ENCODE data around the gene CYP26B1. TPM values are rescaled to one million over a fixed set of nuclear protein-coding genes. Genes with fewer than 3 reads are reported as not detected.

The CYP26B1 gene
- total and polyA plus RNA-seq, 2 of the 8 experiments (the other 6 are each of a cell fraction or from before 2014, with no cell fraction given), result 0.06 to 0.69 TPM

GRCh38 chr2:72096181-72096580 lies 51.5 kb downstream of the CYP26B1 start:
- no peak overlapping the region for H3K14ac ChIP-seq (ENCODE audit: insufficient read length)
- no peak overlapping the region for H4K5ac ChIP-seq (ENCODE audit: insufficient read length, low read depth, low read length)
- H2BK20ac ChIP-seq (ENCODE audit: low read length), result no peak overlapping the region
- no peaks in the 10 kb centered on the region for H3K79me1 ChIP-seq (ENCODE audit: low read depth, low read length)
- no peak overlapping the region for H4K91ac ChIP-seq (replicated peaks; ENCODE audit: insufficient read length, low read length)
- 90% methylated on average over 4 of the region's 4 CpGs; no CpG with 5 or more reads in 1 of the 2 experiments for WGBS, 2 experiments (ENCODE audit: extremely low coverage in 1 of 2, insufficient coverage in 1 of 2, insufficient read length in 1 of 2, insufficient replicate concordance in 2 of 2, low coverage in 1 of 2, low lambda C conversion rate in 2 of 2, missing lambda C conversion rate in 1 of 2)
- H4K8ac ChIP-seq (ENCODE audit: extremely low read depth, insufficient read depth, low read length), result no peak overlapping the region
- POLR2A ChIA-PET (ENCODE audit: partially characterized antibody), result no interaction called here
- H2AFZ ChIP-seq (ENCODE audit: low read length), result no peak overlapping the region
- H3K79me2 ChIP-seq (ENCODE audit: control insufficient read depth in 1 of 2, insufficient read depth in 2 of 2, low read length in 2 of 2), result no peaks in the 10 kb centered on the region
- FAIRE-seq (no peak), DNase-seq (ENCODE audit: low read depth in 1 of 2, low spot score in 2 of 2) (no peak)
- no peak overlapping the region for H3K9ac ChIP-seq (replicated peaks in 1 of 4; ENCODE audit: extremely low read depth in 1 of 4, low read depth in 3 of 4, low read length in 3 of 4)
- H2BK120ac ChIP-seq (replicated peaks; ENCODE audit: low read depth, low read length), result no peak overlapping the region
- CTCF ChIA-PET (ENCODE audit: partially characterized antibody), result interaction anchor here (1.2 to 1.9 kb wide), 5 partner anchors 9 to 211 kb away, joined by 3 to 6 read pairs (median 3); no protein-coding TSS in a partner anchor
- no peaks in the 10 kb centered on the region for H3K4me1 ChIP-seq (replicated peaks in 1 of 4; ENCODE audit: control insufficient read depth in 3 of 4, insufficient read depth in 4 of 4, low read length in 3 of 4)
- H3K27ac ChIP-seq (ENCODE audit: low read depth, low read length), result no peak overlapping the region
- H2AK5ac ChIP-seq (ENCODE audit: low read depth, low read length), result no peak overlapping the region
- no peak overlapping the region for H3K4me2 ChIP-seq (ENCODE audit: insufficient read depth in 1 of 2, low read depth in 2 of 2, low read length in 2 of 2)
- H3K18ac ChIP-seq (ENCODE audit: extremely low read depth, low read length), result no peak overlapping the region
- no peak overlapping the region for H3K56ac ChIP-seq (replicated peaks; ENCODE audit: insufficient read length, low read depth, low read length)
- no peak overlapping the region for H2BK12ac ChIP-seq (ENCODE audit: low read depth, low read length)
- H3K9me3 ChIP-seq (ENCODE audit: insufficient read depth in 2 of 2, low read depth in 1 of 2, low read length in 1 of 2), result no peaks in the 10 kb centered on the region
- no peaks in the 10 kb centered on the region for H3K23me2 ChIP-seq (ENCODE audit: low read depth, low read length)
- no peaks in the 10 kb centered on the region for H3K36me3 ChIP-seq (ENCODE audit: control insufficient read depth in 2 of 4, insufficient read depth in 4 of 4, low read length in 3 of 4)
- H3K4me3 ChIP-seq (ENCODE audit: extremely low read depth in 1 of 4, insufficient read depth in 2 of 4, low read depth in 3 of 4, low read length in 4 of 4), result no peak overlapping the region
- no peak overlapping the region for H3K4ac ChIP-seq (replicated peaks; ENCODE audit: insufficient read length, low read depth, low read length)
- H4K20me1 ChIP-seq (replicated peaks in 1 of 2; ENCODE audit: control insufficient read depth in 1 of 2, insufficient read depth in 2 of 2, low read length in 2 of 2), result no peaks in the 10 kb centered on the region
- no peaks in the 10 kb centered on the region for H3K27me3 ChIP-seq (replicated peaks in 1 of 4; ENCODE audit: control insufficient read depth in 3 of 4, extremely low read depth in 1 of 4, insufficient read depth in 3 of 4, low read length in 3 of 4)
- H2BK5ac ChIP-seq (ENCODE audit: low read depth, low read length), result no peak overlapping the region
- H3K23ac ChIP-seq (ENCODE audit: insufficient read length), result no peak overlapping the region
- H2BK15ac ChIP-seq (ENCODE audit: low read length), result no peak overlapping the region
- TF ChIP-seq SRF (IDR thresholded peaks at IDR 0.05; ENCODE audit: low read depth, low read length) (no peak), ZNF274 (IDR thresholded peaks at IDR 0.05; ENCODE audit: borderline replicate concordance, extremely low read depth, low read length) (no peak), CTBP2 (IDR thresholded peaks at IDR 0.05; ENCODE audit: borderline replicate concordance, insufficient read depth, insufficient read length, low read length) (no peak), CREB1 (IDR thresholded peaks at IDR 0.05) (no peak), TAF1 (IDR thresholded peaks at IDR 0.05; ENCODE audit: low read depth, low read length) (no peak), CHD1 (IDR thresholded peaks at IDR 0.05; ENCODE audit: low read depth, low read length) (no peak), SIRT6 (IDR thresholded peaks at IDR 0.05; ENCODE audit: low read length) (no peak), CBX8 (IDR thresholded peaks at IDR 0.05; ENCODE audit: borderline replicate concordance, low read depth, low read length) (no peak), ATF2 (IDR thresholded peaks at IDR 0.05; ENCODE audit: low read length) (no peak), SP2 (IDR thresholded peaks at IDR 0.05; ENCODE audit: low read length) (no peak), HDAC2 (IDR thresholded peaks at IDR 0.05; ENCODE audit: borderline replicate concordance in 1 of 2, low read depth in 2 of 2, low read length in 2 of 2) (no peak), USF2 (IDR thresholded peaks at IDR 0.05; ENCODE audit: low read length) (no peak)

Data from H1 (cell line).